Daoy (cell line): ENCODE data around the gene TMBIM6. TPM values are rescaled to one million over a fixed set of nuclear protein-coding genes. Genes with fewer than 3 reads are reported as not detected.
"Not testable (repeated sequence)": the region's sequence is repeated elsewhere in the genome, so short reads cannot be mapped to it uniquely, and the experiment has no call there.

Experiments
- DNase-seq: peaks from one replicate; pipeline ENCODE4 v3.0.0-alpha.2; 2015; ENCODE audit warnings: low read depth
- total RNA-seq: library from RNA; depleted of rRNA; stranded (reverse); fragments of >200 nt; shearing (Covaris generic); gene quantifications from 2 replicates; pipeline ENCODE4 v1.2.3, GENCODE V29; 2014

Gene TMBIM6
- total RNA-seq, 1 experiment from 2014 or later, result 379 TPM

- DNase-seq, result no peak
Observed at GRCh38 chr12:49777341-49777740, 36.0 kb downstream of the TMBIM6 start.

DNA sequence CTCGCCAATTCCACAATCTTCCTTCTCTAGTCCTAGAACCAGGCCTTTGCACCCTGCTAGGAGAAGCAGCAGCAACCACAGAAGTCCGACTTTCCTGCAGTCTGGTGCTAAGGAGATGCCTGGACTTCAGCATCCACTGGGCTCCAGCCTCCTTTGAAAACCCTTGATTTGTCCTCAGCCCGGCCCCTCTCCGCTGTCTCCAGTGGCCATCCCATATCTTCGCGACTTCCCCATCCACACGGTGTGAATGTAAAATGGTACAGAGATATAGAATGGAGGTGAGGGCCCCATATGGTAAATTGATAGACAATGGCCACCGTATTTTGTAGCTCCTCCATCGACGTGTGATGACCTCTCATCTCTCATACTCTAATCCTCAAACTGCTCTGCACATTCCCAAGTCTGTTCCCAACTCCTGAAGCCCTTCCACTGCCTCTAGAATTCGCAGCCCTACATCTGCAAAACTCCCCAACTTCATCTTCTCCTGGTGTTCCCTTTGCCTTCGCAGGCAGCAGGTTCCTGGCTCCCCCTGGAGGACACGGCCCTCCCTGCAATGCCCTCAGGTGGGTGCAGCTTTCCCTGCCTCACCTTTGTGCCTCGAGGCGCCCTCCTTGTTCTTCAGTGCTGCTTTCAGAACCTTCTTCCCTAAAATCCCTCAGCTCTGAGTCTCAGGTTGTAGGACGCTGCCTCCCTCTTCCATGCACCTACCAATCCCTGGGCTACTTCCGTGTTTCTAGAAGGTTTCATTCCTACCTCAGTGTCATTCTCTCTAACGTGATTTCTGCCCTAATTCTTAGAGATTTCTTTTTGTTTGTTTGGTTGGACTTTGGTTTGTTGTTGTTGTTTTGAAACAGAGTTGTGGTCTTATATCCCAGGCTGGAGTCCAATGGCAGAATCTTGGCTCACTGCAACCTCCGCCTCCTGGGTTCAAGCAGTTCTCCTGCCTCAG is 36.7 kb downstream of the TMBIM6 start:
- DNase-seq, result peak; percentile 57

DNA sequence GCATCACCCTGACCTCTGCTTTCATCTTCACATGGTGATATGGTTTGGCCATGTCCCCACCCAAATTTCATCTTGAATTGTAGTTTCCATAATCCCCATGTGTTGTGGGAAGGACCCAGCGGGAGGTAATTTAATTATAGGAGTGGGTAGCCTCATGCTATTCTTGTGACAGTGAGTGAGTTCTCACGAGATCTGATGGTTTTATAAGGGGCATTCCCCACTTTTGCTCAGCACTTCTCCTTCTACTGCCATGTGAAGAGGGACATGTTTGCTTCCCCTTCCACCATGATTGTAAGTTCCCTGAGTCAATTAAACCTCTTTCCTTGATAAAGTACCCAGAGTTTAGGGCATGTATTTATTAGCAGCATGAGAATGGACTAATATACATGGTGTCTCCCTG is 38.2 kb downstream of the TMBIM6 start:
- no peak for DNase-seq

DNA sequence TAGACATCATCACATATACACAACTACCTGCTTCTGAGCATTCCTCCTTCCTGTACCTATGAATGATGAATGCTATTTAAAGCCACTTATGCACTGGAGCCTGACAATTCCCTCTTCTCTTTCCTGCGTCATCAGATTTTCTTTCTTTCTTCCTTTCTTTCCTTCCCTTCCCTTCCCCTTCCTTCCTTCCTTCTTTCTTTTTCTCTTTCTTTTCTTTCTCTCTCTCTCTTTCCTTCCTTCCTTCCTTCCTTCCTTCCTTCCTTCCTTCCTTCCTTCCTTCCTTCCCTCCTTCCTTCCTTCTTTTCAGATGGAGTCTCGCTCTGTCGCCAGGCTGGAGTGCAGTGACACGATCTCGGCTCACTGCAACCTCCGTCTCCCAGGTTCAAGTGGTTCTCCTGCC is 39.6 kb downstream of the TMBIM6 start:
- not testable (repeated sequence) for DNase-seq

- no peak for DNase-seq
Observed at GRCh38 chr12:49783917-49784676, 42.7 kb downstream of the TMBIM6 start.

DNA sequence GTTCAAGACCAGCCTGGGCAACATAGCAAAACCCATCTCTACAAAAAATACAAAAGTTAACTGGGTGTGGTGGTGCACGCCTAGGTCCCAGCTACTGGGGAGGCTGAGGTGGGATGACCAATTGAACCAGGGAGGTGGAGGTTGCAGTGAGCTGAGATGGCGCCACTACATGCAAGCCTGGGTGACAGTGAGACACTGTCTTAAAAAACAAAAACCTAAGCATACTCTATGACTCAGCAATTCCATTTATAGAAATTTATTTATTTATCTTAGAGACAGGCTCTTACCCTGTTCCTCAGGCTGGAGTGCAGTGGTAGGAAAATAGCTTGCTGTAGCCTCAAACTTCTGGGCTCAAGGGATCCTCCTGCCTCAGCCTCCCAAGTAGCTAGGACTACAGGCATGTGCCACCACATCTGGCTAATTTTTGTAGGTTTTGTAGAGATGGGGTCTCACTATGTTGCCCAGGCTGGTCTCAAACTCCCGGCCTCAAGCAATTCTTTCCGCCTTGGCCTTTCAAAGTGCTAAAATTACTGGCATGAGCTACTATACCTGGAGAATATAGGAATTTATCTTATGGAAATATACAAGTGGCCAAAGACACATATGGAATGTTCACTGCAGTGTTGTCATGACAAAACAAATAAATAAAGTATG is 43.5 kb downstream of the TMBIM6 start:
- DNase-seq, result no peak

DNA sequence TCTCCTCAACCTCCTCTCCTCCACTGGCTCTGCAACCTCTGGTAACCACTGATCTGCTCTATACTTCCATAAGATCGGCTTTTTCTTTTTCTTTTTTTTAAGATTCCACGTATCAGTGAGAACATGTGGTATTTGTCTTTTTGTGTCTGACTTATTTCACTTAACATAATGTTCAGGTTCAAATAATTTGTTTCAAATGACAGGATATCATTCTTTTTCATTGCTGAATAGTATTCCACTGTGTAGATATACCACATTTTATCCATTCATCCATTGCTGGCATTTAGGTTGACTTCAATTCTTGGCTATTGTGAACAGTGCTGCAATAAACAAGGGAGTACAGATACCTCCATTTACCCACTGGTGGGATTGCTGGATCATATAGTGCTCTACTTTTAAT is 46.3 kb downstream of the TMBIM6 start:
- DNase-seq, result no peak

DNA sequence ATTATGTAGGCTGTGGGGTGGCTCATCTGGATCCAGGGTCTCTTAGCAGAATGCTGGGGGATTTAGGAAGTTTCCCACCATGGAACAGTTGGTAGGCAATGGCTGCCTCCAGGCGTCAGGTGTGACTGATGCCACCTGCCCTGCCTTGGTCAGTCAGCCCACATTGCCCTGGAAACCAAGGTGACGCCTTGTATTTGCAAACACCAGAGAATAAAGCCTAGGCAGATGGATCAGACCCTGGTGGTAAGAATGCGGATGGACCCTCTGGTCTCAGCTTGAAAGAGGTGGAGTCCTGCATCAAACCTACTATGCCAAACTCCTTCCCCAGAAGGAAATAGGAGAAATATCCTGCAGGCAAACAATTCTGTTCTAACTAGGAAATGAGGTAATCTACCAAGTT is 48.6 kb downstream of the TMBIM6 start:
- no peak for DNase-seq

GRCh38 chr12:49790741-49791555 is 49.6 kb downstream of the TMBIM6 start:
- DNase-seq, result no peak

DNA sequence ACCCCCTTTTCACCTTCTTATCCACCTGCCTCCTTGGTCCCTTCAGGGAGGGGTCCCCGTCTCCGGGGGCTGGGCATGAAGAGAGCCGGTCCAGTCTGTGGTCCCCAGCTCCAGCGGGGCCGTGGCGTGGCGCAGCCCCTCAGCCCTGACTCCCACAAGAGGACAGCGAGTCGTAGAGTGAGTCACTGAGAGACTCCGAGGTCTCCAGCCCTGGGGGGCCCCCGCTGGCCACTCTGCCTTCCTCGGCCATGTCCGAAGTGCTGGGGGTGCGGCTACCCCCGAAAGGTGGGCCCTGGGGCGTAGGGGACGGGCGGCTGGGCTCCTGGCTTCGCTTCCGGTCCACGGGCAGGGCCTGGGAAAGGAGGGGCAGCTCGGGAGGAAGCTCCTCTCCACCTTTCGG is 50.3 kb downstream of the TMBIM6 start:
- DNase-seq, result no peak

DNA sequence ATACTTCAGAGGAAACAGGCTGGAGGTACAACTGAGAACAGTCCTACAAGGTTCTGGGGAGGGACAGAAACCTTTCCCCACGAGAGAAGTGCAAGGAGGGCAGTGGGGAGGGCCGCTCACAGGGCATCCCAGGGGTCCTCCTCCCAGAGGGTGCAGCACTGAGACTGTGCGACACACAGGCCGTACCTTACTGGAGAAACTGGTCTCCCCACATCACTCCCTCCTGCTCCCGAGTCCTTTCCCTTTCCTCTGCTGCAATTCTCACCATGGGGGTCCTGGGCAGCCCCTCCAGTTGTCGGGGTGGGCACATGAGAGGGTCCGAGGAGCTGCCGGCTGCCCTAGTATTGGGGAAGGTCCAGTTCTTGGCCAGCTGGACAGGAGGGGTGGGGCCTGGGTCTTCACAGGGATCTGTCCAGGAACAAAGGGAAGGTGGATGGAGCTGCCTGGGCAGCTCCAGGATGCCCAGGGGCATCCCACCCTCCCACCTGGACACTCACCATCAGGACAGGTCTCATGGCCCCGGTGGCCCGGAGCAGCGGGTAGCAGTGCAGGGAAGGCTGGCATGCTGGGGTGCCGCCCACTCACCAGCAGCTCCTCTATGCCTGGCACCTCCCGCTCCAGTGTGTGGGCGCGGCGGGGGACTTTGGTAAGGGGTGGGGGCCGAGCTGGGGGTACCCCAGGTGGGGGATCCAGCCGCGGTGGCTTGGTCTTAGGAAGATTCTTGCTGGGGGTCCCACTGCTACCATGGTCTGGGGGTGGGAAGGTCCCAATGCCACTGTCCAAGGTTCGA is 51.0 kb downstream of the TMBIM6 start:
- DNase-seq, result no peak

DNA sequence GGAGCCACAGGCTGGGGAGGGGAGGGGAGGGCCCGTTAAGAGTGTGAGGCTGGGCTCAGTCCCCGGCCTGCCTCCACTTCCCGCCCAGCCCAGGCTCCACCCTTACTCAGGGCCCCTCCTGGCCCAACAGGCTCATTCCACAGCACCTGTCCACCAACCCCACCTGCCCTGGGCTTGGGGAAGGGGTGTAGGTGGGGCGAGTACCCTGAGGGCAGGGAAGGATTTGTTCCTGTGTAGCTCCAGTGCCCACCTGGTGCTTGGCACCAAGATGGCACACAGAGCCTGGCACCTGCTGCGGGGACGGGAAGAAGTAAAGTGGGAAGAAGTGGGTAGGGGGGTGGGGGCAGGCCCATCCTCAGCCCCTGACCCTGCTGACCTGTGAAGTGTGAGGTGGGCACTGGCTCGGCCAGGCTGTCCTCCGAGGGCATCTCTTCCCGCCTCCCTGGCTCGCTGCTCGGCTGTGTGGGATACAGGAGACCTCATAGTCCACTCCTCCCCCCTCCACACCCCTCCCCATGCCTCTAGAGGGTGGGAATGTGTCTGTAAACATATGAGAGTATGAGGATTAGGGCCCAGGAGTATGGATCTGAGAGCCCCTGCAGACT is 51.7 kb downstream of the TMBIM6 start:
- no peak for DNase-seq

GRCh38 chr12:49793620-49794019 is 52.3 kb downstream of the TMBIM6 start:
- DNase-seq, result no peak

GRCh38 chr12:49794021-49794420 is 52.7 kb downstream of the TMBIM6 start:
- no peak for DNase-seq

- no peak for DNase-seq
Observed at GRCh38 chr12:49794811-49795653, 53.7 kb downstream of the TMBIM6 start.

- DNase-seq, result no peak
Observed at GRCh38 chr12:49795654-49796105, 54.3 kb downstream of the TMBIM6 start.

DNA sequence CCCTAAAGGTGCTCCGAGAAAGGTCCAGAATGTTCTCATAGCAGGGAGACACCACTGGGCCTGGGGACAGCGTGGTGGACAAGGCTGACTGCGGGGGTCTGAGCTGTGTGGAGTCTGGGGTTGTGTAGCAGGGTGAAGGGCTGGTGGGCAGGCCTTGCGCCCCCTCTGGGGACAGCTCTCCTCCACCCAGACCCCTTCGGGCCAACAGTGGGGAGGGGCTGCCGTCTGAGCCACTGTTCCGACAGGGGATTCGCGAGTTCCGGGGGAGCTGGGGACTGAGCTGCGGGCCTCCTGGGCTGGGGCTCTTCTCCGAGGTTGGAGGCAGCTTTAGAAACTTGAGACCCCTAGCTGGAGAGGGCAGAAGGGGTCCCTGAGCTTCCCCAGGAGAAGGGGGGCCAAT is 54.8 kb downstream of the TMBIM6 start:
- no peak for DNase-seq

- DNase-seq, result no peak
Observed at GRCh38 chr12:49796606-49797448, 55.5 kb downstream of the TMBIM6 start.
